ENCODE results near the gene CYB561D1.

GRCh38 chr1:109528712-109529111 is 34.8 kb downstream of the CYB561D1 start:
- TF ChIP-seq, protein P1, sequence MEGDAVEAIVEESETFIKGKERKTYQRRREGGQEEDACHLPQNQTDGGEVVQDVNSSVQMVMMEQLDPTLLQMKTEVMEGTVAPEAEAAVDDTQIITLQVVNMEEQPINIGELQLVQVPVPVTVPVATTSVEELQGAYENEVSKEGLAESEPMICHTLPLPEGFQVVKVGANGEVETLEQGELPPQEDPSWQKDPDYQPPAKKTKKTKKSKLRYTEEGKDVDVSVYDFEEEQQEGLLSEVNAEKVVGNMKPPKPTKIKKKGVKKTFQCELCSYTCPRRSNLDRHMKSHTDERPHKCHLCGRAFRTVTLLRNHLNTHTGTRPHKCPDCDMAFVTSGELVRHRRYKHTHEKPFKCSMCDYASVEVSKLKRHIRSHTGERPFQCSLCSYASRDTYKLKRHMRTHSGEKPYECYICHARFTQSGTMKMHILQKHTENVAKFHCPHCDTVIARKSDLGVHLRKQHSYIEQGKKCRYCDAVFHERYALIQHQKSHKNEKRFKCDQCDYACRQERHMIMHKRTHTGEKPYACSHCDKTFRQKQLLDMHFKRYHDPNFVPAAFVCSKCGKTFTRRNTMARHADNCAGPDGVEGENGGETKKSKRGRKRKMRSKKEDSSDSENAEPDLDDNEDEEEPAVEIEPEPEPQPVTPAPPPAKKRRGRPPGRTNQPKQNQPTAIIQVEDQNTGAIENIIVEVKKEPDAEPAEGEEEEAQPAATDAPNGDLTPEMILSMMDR (IDR thresholded peaks at IDR 0.05) = no peak
- no peak for TF ChIP-seq EP300 (IDR thresholded peaks at IDR 0.05)
